Ascending aorta (tissue), 2 donors: Measurements from ENCODE around the gene SCYGR7. TPM values are rescaled to one million over a fixed set of nuclear protein-coding genes. Genes with fewer than 3 reads are reported as not detected.

ENCODE experiments used
- DNase-seq, 2 donors: peaks; one replicate each; pipeline ENCODE4 v3.0.0-alpha.2; 2019; ENCODE audit warnings: low spot score in 2 of 2
- H3K27ac ChIP-seq, 2 donors: fragments of 200-600 bp; sonication (generic); one replicate each; pipeline ENCODE4 v1.5.1; 2016 to 2017; ENCODE audit warnings: mild to moderate bottlenecking in 1 of 2
- H3K27me3 ChIP-seq: fragments of 200-600 bp; sonication (generic); one replicate; pipeline ENCODE4 v1.5.1; 2017
- H3K36me3 ChIP-seq, 2 donors: fragments of 200-600 bp; sonication (generic); one replicate each; pipeline ENCODE4 v1.5.1; 2016
- H3K4me1 ChIP-seq, 2 donors: fragments of 200-600 bp; sonication (generic); one replicate each; pipeline ENCODE4 v1.5.1; 2016 to 2017; ENCODE audit warnings: mild to moderate bottlenecking in 1 of 2
- H3K4me3 ChIP-seq, 2 donors: fragments of 200-600 bp; sonication (generic); one replicate each; pipeline ENCODE4 v1.5.1; 2016 to 2017; ENCODE audit warnings: mild to moderate bottlenecking in 1 of 2
- H3K9me3 ChIP-seq, 2 donors: fragments of 200-600 bp; sonication (generic); one replicate each; pipeline ENCODE4 v1.5.1; 2016
- intact Hi-C: fragments of 100-400 bp; cut with DNase I; formaldehyde crosslinking; loops from one replicate; pipeline ENCODE4 v1.15.1; 2023
- total RNA-seq: library from RNA; depleted of rRNA; stranded (reverse); fragments of >200 nt; gene quantifications from one replicate; pipeline ENCODE4 v1.1.0, GENCODE V29; 2016
- TF ChIP-seq, protein P1 (sequence below), 3 experiments: fragments of 200-600 bp in 2 of 3; fragments of 450-650 bp in 1 of 3; sonication (generic) in 2 of 3; IDR thresholded peaks; one replicate each; pipeline ENCODE4 v1.5.1; 2016 to 2019; ENCODE audit warnings: antibody characterized with exemption in 3 of 3, mild to moderate bottlenecking in 1 of 3, moderate library complexity in 1 of 3

SCYGR7 gene, protein sequence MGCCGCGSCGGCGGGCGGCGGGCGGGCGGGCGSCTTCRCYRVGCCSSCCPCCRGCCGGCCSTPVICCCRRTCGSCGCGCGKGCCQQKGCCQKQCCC
- not detected for total RNA-seq

DNA sequence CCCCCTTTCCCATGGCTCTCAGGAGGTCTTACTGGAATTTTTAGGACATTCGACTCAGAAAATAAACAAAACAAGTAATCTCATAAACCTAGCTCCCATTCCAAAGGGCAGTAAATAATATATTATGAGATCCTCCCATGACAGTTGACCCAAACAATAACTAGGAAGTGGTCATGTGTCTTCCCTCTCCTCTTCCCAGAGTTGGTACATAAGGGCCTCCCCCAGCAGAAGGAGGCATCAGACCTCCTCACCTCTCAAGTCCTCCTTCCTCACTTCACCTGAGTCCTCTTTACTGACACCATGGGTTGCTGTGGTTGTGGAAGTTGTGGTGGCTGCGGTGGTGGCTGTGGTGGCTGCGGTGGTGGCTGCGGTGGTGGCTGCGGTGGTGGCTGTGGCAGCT is at the start of gene SCYGR7:
SCYGR7 (plus strand) TSS at position 301 of the 400 bp plus-strand sequence; CDS start at position 301, 0 bp downstream.
- Histone ChIP-seq H3K27me3 (no peaks in the 10 kb centered on the region), H3K9me3 (no peaks in the 10 kb centered on the region), H3K27ac (no peak within 1 kb of the TSS), H3K4me1 (no peaks in the 10 kb centered on the region), H3K4me3 (no peak within 1 kb of the TSS), H3K36me3 (no peaks in the 10 kb centered on the region)
- DNase-seq: no peak
- TF ChIP-seq, protein P1, sequence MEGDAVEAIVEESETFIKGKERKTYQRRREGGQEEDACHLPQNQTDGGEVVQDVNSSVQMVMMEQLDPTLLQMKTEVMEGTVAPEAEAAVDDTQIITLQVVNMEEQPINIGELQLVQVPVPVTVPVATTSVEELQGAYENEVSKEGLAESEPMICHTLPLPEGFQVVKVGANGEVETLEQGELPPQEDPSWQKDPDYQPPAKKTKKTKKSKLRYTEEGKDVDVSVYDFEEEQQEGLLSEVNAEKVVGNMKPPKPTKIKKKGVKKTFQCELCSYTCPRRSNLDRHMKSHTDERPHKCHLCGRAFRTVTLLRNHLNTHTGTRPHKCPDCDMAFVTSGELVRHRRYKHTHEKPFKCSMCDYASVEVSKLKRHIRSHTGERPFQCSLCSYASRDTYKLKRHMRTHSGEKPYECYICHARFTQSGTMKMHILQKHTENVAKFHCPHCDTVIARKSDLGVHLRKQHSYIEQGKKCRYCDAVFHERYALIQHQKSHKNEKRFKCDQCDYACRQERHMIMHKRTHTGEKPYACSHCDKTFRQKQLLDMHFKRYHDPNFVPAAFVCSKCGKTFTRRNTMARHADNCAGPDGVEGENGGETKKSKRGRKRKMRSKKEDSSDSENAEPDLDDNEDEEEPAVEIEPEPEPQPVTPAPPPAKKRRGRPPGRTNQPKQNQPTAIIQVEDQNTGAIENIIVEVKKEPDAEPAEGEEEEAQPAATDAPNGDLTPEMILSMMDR (IDR thresholded peaks at IDR 0.05): no peak
- intact Hi-C loops: no loop called here

DNA sequence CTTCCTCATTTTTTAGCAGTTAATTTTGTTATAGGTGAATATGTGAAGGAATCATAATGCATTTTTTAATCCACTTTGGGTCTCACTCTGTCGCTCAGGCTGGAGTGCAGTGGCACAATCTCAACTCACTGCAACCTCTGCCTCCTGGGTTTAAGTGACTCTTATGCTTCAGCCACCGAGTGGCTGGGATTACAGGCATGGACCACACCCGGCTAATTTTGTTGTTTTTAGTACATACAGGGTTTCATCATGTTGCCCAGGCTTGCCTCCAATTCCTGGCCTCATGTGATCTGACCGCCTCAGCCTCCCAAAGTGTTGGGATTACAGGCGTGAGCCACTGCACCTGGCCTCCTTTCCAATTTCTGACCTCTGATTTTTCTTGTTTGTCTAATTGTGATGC is 43.9 kb upstream of the SCYGR7 start:
- Histone ChIP-seq H3K4me1 (no peaks in the 10 kb centered on the region), H3K36me3 (no peaks in the 10 kb centered on the region), H3K9me3 (no peaks in the 10 kb centered on the region), H3K27me3 (no peaks in the 10 kb centered on the region), H3K4me3 (no peak overlapping the region), H3K27ac (no peak overlapping the region)
- intact Hi-C loops: no loop called here
- DNase-seq: no peak
- TF ChIP-seq, protein P1 (IDR thresholded peaks at IDR 0.05): no peak

DNA sequence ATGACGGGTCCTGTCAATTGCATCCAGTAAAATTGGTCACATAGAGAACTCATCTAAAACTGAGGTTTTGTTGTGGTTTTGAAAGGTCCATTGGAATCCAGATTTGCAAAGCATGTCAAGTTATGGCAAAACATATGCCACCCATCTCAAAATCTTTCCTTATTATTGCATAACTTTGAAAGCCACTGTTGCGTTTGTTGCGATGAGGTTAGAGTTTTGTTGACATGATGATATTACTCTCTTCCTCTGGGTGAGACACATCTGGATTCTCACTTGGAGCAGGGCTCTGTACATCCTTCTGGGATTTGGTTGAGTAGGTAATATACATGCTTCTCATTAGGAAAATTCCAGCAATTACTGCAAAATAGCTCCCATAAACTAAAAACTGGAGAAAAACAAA is 40.9 kb upstream of the SCYGR7 start:
- Histone ChIP-seq H3K36me3 (no peaks in the 10 kb centered on the region), H3K27ac (no peak overlapping the region), H3K4me1 (no peaks in the 10 kb centered on the region), H3K9me3 (no peaks in the 10 kb centered on the region), H3K4me3 (no peak overlapping the region), H3K27me3 (no peaks in the 10 kb centered on the region)
- TF ChIP-seq, protein P1 (IDR thresholded peaks at IDR 0.05): no peak
- no peak for DNase-seq
- intact Hi-C loops: no loop called here

DNA sequence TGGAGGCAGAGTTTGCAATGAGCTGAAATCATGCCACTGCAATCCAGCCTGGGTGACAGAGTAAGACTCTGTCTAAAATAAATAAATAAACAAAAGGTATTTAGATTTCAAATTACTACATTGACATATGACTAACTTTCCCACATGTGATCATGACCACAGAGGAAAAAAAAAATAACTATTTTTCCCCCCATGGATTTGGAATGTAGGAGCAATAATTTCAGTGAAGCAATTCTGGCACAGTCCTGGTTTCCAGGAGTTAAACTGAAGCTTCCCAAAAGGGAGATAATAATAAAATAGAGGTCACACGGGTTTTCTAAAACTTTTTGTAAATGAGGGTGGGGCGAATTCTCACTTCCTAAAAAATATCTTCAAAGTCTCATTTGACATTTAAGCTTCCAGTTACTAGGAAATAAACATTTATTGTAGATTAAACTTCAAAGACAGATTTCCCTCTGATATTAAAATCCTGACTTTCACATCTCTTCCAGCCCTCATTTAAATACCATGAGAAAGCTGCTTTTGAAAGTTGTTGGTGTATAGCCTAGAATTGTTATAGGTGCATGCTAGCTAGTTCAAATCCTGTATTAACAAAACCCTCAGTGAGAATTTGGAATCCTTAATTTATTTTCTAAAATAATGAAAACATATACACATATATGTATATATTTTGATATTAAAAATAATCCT is 31.0 kb upstream of the SCYGR7 start:
- Histone ChIP-seq H3K27me3 (no peaks in the 10 kb centered on the region), H3K36me3 (no peaks in the 10 kb centered on the region), H3K9me3 (no peaks in the 10 kb centered on the region), H3K4me1 (no peaks in the 10 kb centered on the region), H3K4me3 (no peak overlapping the region), H3K27ac (no peak overlapping the region)
- intact Hi-C loops: no loop called here
- DNase-seq: no peak
- TF ChIP-seq, protein P1 (IDR thresholded peaks at IDR 0.05): no peak

DNA sequence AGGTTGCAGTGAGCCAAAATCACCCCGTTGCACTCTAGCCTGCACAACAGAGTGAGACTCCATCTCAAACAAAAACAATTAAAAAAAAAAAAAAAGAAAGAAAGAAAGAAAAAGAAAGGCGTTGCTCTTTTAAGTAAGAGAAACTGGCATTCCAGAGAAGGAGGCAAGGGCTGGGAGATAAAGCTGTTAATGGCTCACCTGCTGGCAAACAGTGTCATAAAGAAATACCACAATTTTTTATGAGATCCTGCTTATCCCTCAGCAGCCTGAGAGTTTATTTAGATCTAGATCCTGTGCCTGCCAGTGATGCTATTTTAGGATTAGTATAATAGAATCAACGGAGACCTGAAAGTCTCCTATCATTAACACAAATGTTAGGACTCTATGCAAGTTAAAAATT is 26.6 kb upstream of the SCYGR7 start:
- no peaks in the 10 kb centered on the region for H3K4me1 ChIP-seq
- TF ChIP-seq, protein P1 (IDR thresholded peaks at IDR 0.05): no peak
- intact Hi-C loops: no loop called here

More for the DNA sequence above, 26.6 kb upstream of the SCYGR7 start:
- no peak for DNase-seq
- Histone ChIP-seq H3K27ac (no peak overlapping the region), H3K9me3 (no peaks in the 10 kb centered on the region), H3K36me3 (no peaks in the 10 kb centered on the region), H3K27me3 (no peaks in the 10 kb centered on the region), H3K4me3 (no peak overlapping the region)
